ENCODE results near the gene PNKD.

PNKD gene

GRCh38 chr2:218345491-218346236 is 75.3 kb downstream of the PNKD start:
- no peak for DNase-seq

DNA sequence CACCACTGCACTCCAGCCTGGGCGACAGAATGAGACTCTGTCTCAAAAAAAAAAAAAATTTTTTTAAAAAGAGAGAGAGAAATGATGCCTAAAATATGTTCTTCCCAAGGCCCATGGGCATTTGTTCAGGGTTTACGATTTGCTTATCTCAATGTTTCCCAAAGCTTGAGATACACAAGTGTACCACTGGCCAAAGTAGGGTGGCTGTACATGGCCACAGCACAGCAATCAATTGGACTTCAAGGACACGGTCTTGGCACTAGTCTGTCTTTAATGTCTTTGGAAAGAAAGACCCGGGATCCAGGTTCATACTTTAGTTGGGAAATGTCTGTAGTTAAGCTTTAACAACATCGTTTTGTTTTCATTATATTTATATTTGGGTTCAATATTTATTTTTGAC is 76.9 kb downstream of the PNKD start:
- DNase-seq, result no peak

DNA sequence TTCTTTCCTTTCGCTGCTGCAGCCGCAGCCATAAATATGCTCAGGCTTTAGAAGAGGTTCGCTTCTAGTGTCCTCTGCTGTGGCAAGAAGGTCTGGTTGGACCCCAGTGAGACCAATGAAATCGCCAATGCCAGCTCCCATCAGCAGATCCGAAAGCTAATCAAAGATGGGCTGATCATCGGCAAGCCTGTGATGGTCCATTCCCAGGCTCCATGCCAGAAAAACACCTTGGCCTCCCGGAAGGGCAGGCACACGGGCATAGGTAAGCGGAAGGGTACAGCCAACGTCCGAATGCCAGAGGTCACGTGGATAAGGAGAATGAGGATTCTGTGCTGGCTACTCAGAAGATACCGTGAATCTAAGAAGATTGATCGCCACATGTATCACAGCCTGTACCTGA is 83.7 kb downstream of the PNKD start:
- no peak for DNase-seq

- no peak for DNase-seq
Observed at GRCh38 chr2:218354850-218355443, 84.6 kb downstream of the PNKD start.

- DNase-seq, result no peak
Observed at GRCh38 chr2:218357236-218358177, 87.2 kb downstream of the PNKD start.

DNA sequence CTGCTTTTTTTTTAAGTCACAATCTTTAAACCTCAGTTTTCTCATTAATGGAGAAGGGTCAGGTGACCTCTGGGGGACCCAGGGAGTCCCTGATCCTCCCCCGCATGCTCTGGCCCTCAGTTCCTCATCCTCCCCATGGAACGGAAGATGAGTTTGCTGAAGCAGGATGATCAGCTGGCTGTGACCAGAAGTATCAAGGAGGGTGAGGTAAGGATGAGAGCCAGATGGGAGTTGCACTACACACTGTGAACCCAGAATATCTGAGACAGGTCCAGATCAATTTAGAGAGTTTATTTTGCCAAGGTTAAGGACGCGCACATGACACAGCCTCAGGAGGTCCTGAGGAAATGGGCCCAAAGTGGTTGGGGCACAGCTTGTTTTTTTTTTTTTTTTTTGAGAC is 90.1 kb downstream of the PNKD start:
- DNase-seq, result no peak

- no peak for DNase-seq
Observed at GRCh38 chr2:218362606-218363005, 92.3 kb downstream of the PNKD start.

DNA sequence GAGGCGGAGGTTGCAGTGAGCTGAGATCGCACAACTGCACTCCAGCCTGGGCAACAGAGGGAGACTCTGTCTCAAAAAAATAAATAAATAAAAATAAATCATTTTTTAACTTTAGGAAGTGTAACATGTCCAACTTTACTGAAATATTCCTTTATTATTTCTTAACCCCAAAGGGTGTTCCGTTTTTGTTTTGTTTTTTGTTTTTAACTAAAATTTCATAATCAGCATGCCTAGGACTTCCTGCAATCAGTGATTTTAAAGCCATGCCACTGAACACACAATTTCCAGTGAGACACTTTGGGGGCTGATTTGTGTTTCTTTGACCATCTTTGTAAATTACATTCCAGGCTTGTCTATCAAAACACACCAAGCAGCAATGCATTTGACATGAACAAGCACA is 93.4 kb downstream of the PNKD start:
- DNase-seq, result no peak

DNA sequence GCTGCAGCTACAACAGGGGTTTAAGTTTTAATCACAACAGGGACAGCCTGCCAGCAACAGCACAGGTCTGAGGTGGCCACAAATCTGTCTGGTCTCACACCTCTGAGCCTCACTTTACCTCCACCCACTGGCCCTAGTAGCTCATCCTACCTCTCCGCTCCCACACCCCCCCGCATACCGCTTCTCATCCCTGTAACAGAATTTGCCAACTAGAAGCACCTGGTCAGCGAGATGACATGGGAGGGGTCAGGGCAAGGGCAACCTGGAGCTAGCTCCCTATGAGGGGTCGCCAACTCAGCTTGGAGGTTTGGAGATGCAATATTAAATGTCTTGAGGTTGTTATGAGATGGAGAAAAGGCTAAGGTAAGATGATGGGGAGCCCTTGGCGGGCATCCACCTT is 93.9 kb downstream of the PNKD start:
- no peak for DNase-seq

DNA sequence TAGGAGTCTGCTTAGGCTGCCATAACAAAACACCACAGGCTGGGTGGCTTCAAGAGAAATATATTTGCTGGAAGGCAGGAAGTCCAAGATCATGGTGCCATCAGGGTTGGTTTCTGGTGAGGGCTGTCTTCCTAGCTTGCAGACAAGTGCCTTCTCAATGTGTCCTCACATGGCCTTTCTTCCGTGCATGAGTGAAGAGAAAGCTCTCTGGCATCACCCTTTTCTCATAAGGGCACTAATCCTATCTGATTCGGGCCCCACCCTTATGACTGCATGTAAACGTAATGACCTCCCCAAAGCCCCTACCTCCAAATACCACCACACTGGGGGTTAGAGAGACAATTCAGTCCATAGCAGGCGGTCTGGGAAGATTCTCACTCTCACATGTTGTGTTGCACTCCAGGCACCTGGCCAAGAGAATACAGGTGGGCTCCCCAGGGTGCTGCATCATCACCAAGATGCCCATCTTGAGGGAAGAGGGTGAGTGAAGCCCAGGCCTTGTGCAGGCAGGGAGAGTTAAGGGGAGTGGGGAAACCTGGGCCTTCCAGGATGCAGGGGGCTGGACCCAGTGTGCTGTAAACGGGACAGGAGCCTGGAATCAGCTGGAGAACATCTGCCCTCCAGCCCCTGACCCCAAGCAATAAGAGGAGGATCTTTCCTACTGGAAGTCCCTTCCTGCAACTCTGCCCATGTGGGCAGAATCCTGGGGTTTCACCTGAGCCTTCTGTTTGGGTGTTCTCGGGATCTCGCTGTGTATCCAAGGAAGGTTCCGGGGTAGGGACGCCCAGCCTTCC is 96.5 kb downstream of the PNKD start:
- DNase-seq, result no peak

DNA sequence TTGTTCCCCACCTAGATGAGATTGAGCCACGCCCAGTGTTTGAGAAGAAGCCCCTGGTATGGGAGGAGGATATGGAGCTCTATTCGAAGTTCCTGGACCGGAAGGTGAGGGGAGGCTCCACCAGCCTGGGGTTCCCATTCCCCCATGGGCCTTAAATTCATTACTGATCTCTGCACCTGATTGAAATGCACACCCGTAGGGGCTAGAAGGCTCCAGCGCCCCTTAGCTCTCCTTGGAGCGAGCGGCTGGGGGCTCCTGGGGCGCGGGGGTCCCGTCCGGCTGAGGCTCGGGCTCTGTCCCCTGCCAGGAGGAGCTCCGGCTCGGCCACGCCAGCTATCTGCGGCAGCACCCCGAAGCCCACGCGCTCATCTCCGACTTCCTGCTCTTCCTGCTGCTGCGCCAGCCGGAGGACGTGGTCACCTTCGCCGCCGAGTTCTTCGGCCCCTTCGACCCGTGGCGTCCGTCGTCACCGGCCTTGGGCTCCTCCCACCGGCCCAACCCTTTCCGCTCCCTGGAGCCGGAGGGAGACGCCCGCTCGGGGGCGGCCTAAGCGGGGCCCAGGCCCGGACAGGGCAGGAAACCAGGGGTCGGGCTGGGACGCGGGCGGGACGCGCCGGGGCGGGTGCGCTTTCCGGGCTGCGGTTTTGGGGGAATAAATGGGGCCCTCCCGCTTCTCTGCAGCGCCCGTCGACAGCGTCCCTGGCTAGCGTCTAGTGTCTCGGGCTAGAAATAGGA is 97.3 kb downstream of the PNKD start:
- DNase-seq, result no peak

- no peak for DNase-seq
Observed at GRCh38 chr2:218368150-218368528, 97.8 kb downstream of the PNKD start.

GRCh38 chr2:218368621-218369153 is 98.4 kb downstream of the PNKD start:
- no peak for DNase-seq

DNA sequence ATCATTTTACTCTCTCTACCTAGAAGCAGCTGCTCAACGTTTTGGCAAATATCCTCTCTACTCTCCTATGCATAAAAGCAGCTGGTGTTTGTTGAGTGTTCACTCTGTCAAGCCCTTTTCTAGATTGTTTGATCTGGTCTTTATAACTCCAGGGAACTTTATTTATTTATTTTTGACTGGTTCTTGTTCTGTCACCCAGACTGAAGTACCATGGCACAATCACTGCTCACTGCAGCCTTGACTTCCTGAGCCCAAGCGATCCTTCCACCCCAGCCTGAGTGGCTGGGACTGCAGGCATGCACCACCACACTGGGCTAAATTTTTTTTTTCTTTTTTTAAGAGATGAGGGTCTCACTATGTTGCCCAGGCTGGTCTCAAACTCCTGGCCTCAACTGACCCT is 99.0 kb downstream of the PNKD start:
- DNase-seq, result no peak

DNA sequence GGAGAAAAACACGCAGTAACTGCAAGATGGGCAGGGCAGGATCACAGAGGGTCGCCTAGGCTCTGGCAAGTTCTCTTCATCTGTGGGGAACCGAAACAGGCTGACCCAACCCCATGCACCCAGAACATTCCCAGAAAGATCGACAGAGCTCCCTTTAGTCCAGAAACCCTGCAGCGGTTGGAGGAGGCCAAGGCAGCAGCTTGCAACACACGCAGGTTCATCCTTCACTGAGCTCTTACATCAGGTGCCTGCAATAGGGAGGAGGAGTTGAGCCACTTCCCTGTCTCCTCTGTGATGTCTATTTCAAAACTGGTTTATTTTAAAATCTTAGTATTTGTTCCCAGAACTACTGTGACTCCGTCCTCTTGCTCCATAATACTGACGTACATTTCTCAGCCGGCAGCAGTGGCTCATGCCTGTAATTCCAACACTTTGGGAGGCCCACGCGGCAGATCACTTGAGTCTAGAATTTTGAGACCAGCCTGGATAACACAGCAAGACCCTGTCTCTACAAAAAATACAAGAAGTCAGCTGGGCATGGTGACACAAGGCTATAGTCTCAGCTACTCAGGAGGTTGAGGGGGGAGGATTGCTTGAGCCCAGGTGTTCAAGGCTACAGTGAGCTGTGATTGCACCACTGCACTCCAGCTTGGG is 100.2 kb downstream of the PNKD start:
- DNase-seq, result no peak

- DNase-seq, result no peak
Observed at GRCh38 chr2:218371983-218372350, 101.6 kb downstream of the PNKD start.

DNA sequence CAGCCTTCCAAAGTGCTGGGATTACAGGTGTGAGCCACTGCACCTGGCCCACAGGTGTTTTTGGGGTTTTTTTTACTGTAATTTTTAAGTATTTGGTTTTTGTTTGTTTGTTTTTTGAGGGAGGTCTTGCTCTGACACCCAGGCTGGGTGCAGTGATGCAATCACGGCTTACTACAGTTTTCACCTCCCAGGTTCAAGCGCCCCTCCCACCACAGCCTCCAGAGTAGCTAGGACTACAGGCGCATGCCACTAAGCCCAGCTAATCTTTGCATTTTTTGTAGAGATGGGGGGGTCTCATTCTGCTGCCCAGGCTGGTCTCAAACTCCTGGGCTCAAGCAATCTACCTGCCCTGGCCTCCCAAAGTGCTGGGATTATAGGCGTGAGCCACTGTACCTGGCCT is 104.5 kb downstream of the PNKD start:
- no peak for DNase-seq

DNA sequence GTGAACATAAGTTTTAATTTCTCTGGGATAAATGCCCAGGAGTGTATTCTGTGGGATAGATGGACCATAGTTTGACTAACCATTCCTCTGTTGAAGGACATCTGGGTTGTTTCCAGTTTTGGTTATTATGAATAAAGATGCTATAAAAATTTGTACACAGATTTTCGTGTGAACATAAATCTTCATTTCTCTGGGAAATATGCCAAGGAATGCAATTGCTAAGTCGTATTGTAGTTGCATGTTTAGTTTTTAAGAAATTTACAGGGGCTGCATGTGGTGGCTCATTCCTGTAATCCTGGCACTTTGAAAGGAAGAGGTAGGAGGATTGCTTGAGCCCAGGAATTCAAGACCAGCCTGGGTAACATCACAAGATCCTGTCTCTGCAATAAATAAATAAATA is 104.9 kb downstream of the PNKD start:
- no peak for DNase-seq

DNA sequence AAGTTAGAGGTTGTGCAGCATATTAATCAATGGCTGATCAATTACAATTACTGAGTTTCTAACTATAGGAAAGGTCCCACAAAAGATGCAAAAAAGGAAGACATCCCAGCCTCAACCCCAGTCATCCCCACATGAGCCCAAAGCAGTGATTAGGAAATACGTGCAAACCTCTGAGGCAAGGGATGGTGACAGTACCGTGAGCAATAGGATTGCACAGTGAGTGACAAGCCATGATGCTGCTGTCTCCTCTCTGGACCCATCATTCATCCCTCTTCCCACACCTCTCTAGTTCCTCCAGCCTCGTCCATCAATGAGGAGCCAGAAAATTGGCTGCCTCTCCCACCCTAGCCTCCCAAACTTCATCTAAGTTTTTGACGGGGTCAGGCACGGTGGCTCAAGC is 107.7 kb downstream of the PNKD start:
- DNase-seq, result no peak

DNA sequence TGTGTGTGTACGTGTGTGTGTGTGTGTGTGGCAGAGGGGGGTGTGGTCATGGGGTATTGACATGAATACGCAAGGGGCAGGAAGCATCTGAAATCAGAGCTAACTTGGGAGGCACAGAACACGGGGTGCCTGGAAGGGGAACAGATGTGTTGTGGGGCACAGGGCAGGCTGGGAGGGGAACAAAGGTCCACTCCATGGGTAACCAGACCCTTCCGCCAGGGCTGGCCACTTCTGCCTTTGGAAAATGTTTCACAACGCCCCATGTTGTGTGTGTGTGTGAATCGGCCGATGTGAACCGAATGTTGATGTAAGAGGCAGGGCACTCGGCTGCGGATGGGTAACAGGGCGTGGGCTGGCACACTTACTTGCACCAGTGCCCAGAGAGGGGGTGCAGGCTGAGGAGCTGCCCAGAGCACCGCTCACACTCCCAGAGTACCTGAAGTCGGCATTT is 111.6 kb downstream of the PNKD start, which contains the start of gene SLC11A1:
Gene SLC11A1 (plus strand): TSS at position 358 of the 451 bp plus-strand sequence. CDS start 96 bp downstream, outside the sequence.
- no peak for DNase-seq

- DNase-seq, result no peak
Observed at GRCh38 chr2:218382785-218383184, 112.5 kb downstream of the PNKD start.

Data from cerebellar nuclear complex (tissue), 1 donor.